B cell (primary cell): ENCODE data around the gene ZNF57. TPM values are rescaled to one million over a fixed set of nuclear protein-coding genes. Genes with fewer than 3 reads are reported as not detected.
"Not testable (repeated sequence)": the region's sequence is repeated elsewhere in the genome, so short reads cannot be mapped to it uniquely, and the experiment has no call there.

Experiments
- ATAC-seq: fragments of 200-7000 bp; cut with Tn5 transposase; one replicate; pipeline ENCODE4 v1.10.0; 2021; ENCODE audit warnings: low read depth, mild to moderate bottlenecking, moderate number of reproducible peaks, moderate library complexity
- CTCF ChIA-PET: fragments of 350-600 bp; sonication (Branson Sonifier 250); formaldehyde crosslinking; loops from one replicate; lab custom pipeline; 2021; ENCODE audit warnings: antibody characterized with exemption, inconsistent platforms; lab: Charles Lee
- POLR2A ChIA-PET: fragments of 350-600 bp; sonication (Branson Sonifier 250); formaldehyde crosslinking; loops from one replicate; lab custom pipeline; 2021; ENCODE audit warnings: antibody characterized with exemption; lab: Charles Lee
- DNase-seq: peaks from one replicate; pipeline ENCODE4 v3.0.0; 2013
- H2AFZ ChIP-seq: 2 replicates; pipeline ENCODE4 v1.6.1; 2012; ENCODE audit warnings: mild to moderate bottlenecking, low read depth, low read length; ENCODE audit not compliant: insufficient read depth, poor library complexity, severe bottlenecking
- H3K27ac ChIP-seq, 2 donors: 1 replicate in 1 of 2; 2 replicates in 1 of 2; pipeline ENCODE4 v1.5.1; 2012 to 2013; ENCODE audit warnings: low read length in 2 of 2, mild to moderate bottlenecking in 2 of 2, moderate library complexity in 1 of 2
- H3K27me3 ChIP-seq, 4 experiments: fragments of 200-600 bp in 1 of 4; sonication (generic) in 1 of 4; replicated peaks in 1 of 4; 1 replicate in 2 of 4; 2 replicates in 2 of 4; pipeline versions ENCODE4 v1.6.1 to v1.7.0; 2013 to 2016; ENCODE audit warnings: low read length in 3 of 4, mild to moderate bottlenecking in 2 of 4, mixed read lengths in 1 of 4, moderate library complexity in 1 of 4; ENCODE audit not compliant: insufficient read depth in 4 of 4, control insufficient read depth in 3 of 4; ENCODE audit errors: control extremely low read depth in 1 of 4
- H3K36me3 ChIP-seq, 2 experiments: replicated peaks in 1 of 2; 1 replicate in 1 of 2; 2 replicates in 1 of 2; pipeline versions ENCODE4 v1.6.1 to v1.7.1; 2013; ENCODE audit warnings: low read length in 1 of 2; ENCODE audit not compliant: insufficient read depth in 2 of 2, control insufficient read depth in 1 of 2; ENCODE audit errors: control extremely low read depth in 1 of 2, extremely low read depth in 1 of 2
- H3K4me1 ChIP-seq, 2 donors: fragments of 200-600 bp in 1 of 2; sonication (generic) in 1 of 2; 1 replicate in 1 of 2; 2 replicates in 1 of 2; pipeline versions ENCODE4 v1.5.1 to v1.6.1; 2013 to 2017; ENCODE audit warnings: low read length in 2 of 2; ENCODE audit not compliant: control insufficient read depth in 2 of 2, insufficient read depth in 2 of 2
- H3K4me2 ChIP-seq: replicated peaks from 2 replicates; pipeline ENCODE3; 2012; ENCODE audit warnings: mild to moderate bottlenecking, low read depth, low read length; ENCODE audit not compliant: poor library complexity, severe bottlenecking
- H3K4me3 ChIP-seq, 5 experiments: fragments of 200-600 bp in 1 of 5; sonication (generic) in 1 of 5; 1 replicate in 3 of 5; 2 replicates in 2 of 5; pipeline versions ENCODE4 v1.5.1 to v1.7.0; 2011 to 2016; ENCODE audit warnings: low read length in 4 of 5, mild to moderate bottlenecking in 4 of 5, low read depth in 2 of 5, control low read depth in 1 of 5, moderate library complexity in 1 of 5; ENCODE audit not compliant: insufficient read depth in 1 of 5; ENCODE audit errors: control extremely low read depth in 1 of 5, extremely low read depth in 1 of 5
- H3K79me2 ChIP-seq: fragments of 200-600 bp; sonication (generic); one replicate; pipeline ENCODE4 v1.6.0; 2016; ENCODE audit warnings: low read length; ENCODE audit not compliant: control insufficient read depth, insufficient read depth
- H3K9ac ChIP-seq: fragments of 200-600 bp; sonication (generic); 2 replicates; pipeline ENCODE4 v1.6.1; 2017; ENCODE audit warnings: mild to moderate bottlenecking, low read length, moderate library complexity
- H3K9me3 ChIP-seq, 3 donors: one replicate each; pipeline versions ENCODE4 v1.6.1 to v1.7.1; 2013; ENCODE audit warnings: low read length in 2 of 3; ENCODE audit not compliant: control insufficient read depth in 2 of 3, insufficient read depth in 1 of 3; ENCODE audit errors: control extremely low read depth in 1 of 3
- H4K20me1 ChIP-seq: 2 replicates; pipeline ENCODE4 v1.6.0; 2012; ENCODE audit warnings: mild to moderate bottlenecking, low read length; ENCODE audit not compliant: insufficient read depth, control insufficient read depth, poor library complexity, severe bottlenecking
- H3K27ac Mint-ChIP-seq: one replicate; pipeline ENCODE4 v1.8.0; 2021; ENCODE audit warnings: mixed read lengths
- H3K27me3 Mint-ChIP-seq: one replicate; pipeline ENCODE4 v1.8.0; 2021; ENCODE audit warnings: mixed read lengths
- H3K4me1 Mint-ChIP-seq: one replicate; pipeline ENCODE4 v1.8.0; 2021; ENCODE audit warnings: mixed read lengths
- H3K4me3 Mint-ChIP-seq: one replicate; pipeline ENCODE4 v1.8.0; 2021; ENCODE audit warnings: mixed read lengths
- H3K9me3 Mint-ChIP-seq: one replicate; pipeline ENCODE4 v1.8.0; 2022; ENCODE audit warnings: mixed read lengths; ENCODE audit not compliant: insufficient read depth
- EZH2 ChIP-seq: IDR thresholded peaks from 2 replicates; pipeline ENCODE4 v1.6.1; 2012; ENCODE audit warnings: borderline replicate concordance, low read depth, mild to moderate bottlenecking, moderate library complexity, low read length; ENCODE audit not compliant: insufficient read depth, poor library complexity, severe bottlenecking
- WGBS: methylation state at CpG from one replicate; pipeline ENCODE4 v1.1.5; 2013; ENCODE audit warnings: missing lambda C conversion rate; ENCODE audit not compliant: insufficient coverage; 5-methylcytosine and 5-hydroxymethylcytosine counted together
- intact Hi-C: fragments of 100-400 bp; cut with micrococcal nuclease; formaldehyde crosslinking; loops from one replicate; pipeline ENCODE4 v1.10.0; 2022
- polyA plus RNA-seq: library from polyadenylated mRNA; depleted of rRNA; stranded (reverse); fragments of >200 nt; gene quantifications from 2 replicates; pipeline ENCODE4 v1.2.3, GENCODE V29; 2012
- total RNA-seq, 2 donors: library from RNA; stranded (reverse); fragments of 120-200 nt in 1 of 2; gene quantifications; 1 replicate in 1 of 2; 2 replicates in 1 of 2; pipeline versions ENCODE4 v1.2.3 to v1.2.4, GENCODE V29; 2013 to 2022
- TF ChIP-seq, protein P1 (sequence below): fragments of 200-600 bp; IDR thresholded peaks from one replicate; pipeline ENCODE4 v1.8.0; 2022; ENCODE audit warnings: antibody characterized with exemption, mild to moderate bottlenecking

The ZNF57 gene
- total and polyA plus RNA-seq, 2 donors (not counting 1 experiment from before 2014, with no cell fraction given): 1.4 to 3.4 TPM

DNA sequence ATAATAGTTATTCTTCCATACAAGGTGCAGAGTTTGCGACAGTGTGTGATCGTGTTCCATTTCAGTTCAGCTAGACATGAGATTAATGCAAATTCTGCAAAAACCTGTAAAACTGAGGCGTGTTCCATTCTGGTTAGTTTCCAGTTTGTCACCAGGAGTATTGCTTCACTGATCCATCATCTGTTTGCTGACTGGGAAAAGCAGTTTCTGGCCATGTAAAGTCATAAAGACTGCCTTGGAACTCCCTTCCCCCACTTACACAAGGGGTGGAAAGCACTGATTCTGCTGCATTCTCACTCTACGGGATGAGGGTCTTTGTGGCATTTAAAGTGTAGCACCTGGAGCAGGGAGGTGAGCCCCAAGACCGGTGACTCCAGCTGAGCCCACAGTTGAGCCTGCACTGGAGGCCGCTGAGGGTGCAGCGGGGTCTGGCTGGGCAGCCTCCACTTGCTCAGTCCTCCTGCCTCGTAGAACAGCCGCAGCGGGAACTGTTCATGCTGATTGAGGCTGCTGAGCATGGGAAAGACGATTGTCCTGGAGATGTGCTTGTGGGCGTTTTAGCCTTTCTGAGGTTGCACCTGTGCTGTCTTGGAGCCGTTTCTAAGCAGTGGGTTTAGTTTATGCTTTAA lies 2.0 kb downstream of the ZNF57 start:
- Histone ChIP-seq H3K9me3 (no peaks in the 10 kb centered on the region), H3K4me2 (no peak overlapping the region), H4K20me1 (no peaks in the 10 kb centered on the region), H3K36me3 (peaks cover 0 to 3% of the 10 kb centered on the region in 2 experiments), H2AFZ (no peak overlapping the region), H3K4me3 (no peak overlapping the region), H3K4me1 (peaks cover 6 to 14% of the 10 kb centered on the region in 2 donors), H3K27me3 (no peaks in the 10 kb centered on the region), H3K79me2 (peaks cover 59% of the 10 kb centered on the region), H3K27ac (no peak overlapping the region), H3K9ac (no peak overlapping the region)
- TF ChIP-seq, protein P1, sequence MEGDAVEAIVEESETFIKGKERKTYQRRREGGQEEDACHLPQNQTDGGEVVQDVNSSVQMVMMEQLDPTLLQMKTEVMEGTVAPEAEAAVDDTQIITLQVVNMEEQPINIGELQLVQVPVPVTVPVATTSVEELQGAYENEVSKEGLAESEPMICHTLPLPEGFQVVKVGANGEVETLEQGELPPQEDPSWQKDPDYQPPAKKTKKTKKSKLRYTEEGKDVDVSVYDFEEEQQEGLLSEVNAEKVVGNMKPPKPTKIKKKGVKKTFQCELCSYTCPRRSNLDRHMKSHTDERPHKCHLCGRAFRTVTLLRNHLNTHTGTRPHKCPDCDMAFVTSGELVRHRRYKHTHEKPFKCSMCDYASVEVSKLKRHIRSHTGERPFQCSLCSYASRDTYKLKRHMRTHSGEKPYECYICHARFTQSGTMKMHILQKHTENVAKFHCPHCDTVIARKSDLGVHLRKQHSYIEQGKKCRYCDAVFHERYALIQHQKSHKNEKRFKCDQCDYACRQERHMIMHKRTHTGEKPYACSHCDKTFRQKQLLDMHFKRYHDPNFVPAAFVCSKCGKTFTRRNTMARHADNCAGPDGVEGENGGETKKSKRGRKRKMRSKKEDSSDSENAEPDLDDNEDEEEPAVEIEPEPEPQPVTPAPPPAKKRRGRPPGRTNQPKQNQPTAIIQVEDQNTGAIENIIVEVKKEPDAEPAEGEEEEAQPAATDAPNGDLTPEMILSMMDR: no peak
- TF ChIP-seq EZH2: no peak
- intact Hi-C loops: no loop called here
- no peaks in the 10 kb centered on the region for H3K27me3 Mint-ChIP-seq
- ChIA-PET CTCF (no interaction called here), POLR2A (no interaction called here)
- H3K4me3 Mint-ChIP-seq: peak overlapping the region; percentile 70
- no peak overlapping the region for H3K27ac Mint-ChIP-seq
- H3K9me3 Mint-ChIP-seq: no peaks in the 10 kb centered on the region
- 88% methylated on average over 13 of the region's 13 CpGs for WGBS
- ATAC-seq: no peak
- no peak for DNase-seq
- H3K4me1 Mint-ChIP-seq: peaks cover 18% of the 10 kb centered on the region

DNA sequence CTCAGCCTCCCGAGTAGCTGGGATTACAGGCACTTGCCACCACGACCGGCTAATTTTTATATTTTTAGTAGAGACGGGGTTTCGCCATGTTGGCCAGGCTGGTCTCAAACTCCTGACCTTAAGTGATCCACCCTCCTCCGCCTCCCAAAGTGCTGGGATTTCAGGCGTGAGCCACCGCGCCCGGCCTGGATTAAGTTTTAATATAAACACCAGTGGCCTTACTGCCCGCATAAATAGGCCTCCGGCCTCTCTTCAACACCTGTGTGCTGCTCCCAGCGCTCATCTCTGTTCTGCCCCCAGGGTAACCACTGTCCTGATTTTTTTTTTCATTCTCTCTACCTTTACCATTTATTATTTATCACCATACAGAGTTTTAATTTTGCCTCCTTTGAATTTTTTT lies 2.6 kb downstream of the ZNF57 start:
- H3K4me3 ChIP-seq, H3K36me3 ChIP-seq, H3K9ac ChIP-seq, H2AFZ ChIP-seq, DNase-seq, H3K27me3 ChIP-seq, POLR2A ChIA-PET, H3K4me3 Mint-ChIP-seq, H4K20me1 ChIP-seq, CTCF ChIA-PET, intact Hi-C loops, H3K9me3 ChIP-seq, H3K27ac ChIP-seq, ATAC-seq, H3K4me2 ChIP-seq, H3K9me3 Mint-ChIP-seq, H3K27me3 Mint-ChIP-seq, H3K27ac Mint-ChIP-seq: not testable (repeated sequence)
- peaks cover 6 to 14% of the 10 kb centered on the region in 2 donors for H3K4me1 ChIP-seq
- peaks cover 59% of the 10 kb centered on the region for H3K79me2 ChIP-seq
- H3K4me1 Mint-ChIP-seq: peaks cover 18% of the 10 kb centered on the region
- WGBS: 95% methylated on average over 12 of the region's 13 CpGs
